Measurements from ENCODE around the gene PCBP3.
"Not testable (repeated sequence)": the region's sequence is repeated elsewhere in the genome, so short reads cannot be mapped to it uniquely, and the experiment has no call there.

Gene PCBP3

GRCh38 chr21:45974073-45975019, 330.8 kb downstream of the PCBP3 start:
- DNase-seq = peak; percentile 62

DNA sequence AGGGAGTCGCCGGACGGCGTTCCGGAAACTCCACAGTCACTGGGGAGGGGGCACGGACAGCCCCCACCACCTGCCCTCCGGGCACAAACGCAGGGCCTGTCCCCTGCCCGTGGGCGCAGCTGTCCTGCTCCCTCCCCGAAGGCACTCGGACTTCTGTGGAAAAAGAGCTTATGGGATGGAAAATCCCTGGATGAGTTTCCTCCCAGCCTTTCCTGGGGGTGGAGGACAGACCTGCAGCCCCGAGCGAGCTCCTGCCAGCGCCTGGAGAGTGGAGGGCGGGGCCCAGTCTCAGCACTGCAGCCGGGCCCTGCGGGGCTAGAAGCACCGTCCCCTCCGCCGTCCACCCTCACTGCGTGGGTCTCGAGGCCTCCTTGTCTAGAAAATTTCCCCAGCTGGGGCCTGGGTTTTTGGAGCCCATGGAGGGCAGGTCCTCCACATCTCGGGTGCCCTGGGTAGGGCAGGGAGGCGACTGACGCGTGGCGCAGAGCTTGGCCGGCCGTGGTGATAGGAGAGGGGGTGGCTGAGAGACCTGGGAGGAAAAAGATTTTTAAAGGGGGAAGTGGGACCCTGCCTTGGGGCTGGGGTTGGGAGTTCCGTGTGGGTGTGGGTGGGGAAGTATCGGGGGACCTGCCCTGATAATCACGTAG, 331.6 kb downstream of the PCBP3 start:
- DNase-seq = peak; percentile 62

DNA sequence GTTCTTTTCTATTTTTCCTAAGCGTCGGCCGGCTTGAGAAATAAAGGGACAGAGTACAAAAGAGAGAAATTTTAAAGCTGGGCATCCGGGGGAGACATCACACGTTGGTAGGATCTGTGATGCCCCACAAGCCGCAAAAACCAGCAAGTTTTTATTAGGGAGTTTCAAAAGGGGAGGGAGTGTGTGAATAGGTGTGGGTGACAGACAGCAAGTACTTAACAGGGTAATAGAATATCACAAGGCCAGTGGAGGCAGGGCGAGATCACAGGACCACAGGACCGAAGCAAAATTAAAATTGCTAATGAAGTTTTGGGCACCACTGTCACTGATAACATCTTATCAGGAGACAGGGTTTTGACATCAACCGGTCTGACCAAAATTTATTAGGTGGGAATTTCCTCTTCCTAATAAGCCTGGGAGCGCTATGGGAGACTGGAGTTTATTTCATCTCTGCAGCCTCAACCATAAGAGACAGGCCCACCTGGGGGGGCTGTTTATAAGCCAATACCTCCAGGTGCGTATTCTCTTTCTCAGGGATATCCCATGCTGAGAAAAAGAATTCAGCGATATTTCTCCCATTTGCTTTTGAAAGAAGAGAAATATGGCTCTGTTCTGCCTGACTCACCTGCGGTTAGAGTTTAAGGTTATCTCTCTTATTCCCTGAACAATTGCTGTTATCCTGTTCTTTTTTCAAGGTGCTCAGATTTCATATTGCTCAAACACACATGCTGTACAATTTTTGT, 332.3 kb downstream of the PCBP3 start:
- not testable (repeated sequence) for DNase-seq

- no peak for DNase-seq
Measured at GRCh38 chr21:45976701-45977311, 333.3 kb downstream of the PCBP3 start.

DNA sequence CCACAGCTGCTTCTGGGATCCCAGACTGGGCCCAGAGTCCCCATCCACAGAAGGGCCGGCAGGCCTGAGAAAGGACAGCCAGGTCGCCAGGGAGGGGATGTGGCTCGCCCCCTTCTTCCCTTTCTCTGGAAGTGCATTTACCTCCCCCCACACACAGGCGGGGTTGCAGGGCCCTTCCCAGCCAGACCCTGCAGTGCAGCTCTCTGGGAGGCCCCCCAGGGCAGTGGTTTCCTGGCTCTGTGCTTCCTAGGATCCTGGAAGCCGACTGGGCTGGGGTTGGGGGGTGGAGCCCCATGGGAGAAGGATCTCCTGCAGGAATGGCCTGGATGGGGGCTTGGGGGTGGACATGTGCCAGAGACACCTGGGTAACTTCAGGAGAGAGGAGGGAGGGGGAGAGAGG, 333.9 kb downstream of the PCBP3 start:
- DNase-seq = no peak

DNA sequence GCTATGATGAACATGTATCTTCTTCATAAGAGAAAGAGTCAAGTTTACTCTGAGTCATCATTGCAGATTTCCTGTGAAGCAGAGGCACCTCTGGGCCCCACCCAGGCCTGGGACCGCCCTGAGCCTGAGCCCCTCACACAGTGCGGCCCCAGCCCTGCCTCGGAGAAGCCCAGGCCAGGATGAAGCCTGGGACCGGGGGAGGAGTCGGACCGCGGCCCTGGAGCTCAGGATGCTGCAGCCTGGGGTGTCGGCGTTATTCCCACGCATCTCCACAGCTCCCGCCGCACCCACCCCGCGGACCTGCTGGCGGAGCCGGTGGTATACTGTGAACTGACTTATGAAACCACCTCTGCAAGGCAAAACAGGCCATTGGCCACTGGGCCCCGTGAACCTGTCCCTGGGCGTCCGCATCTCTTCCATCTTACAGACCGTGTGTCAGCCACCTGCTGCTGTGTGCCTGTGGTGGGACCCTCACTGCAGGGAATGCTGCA, 335.7 kb downstream of the PCBP3 start:
- DNase-seq = peak; percentile 63

DNA sequence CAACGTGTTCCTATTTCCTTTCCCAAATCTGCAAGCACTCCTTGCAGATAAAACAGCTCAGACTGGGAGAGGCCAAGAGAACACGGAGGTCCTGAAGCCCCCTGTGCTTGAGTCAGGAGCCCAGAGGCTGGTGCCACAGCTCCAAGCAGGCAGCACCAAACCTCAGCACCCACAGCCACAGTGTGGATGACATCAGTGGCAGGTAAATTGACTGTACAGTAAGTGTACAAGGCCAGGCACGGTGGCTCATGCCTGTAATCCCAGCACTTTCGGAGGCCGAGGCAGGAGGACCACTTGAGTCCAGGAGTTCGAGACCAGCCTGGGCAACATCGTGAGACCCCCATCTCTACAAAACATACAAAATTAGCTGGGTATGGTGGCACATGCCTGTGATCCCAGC, 336.1 kb downstream of the PCBP3 start:
- DNase-seq = no peak

- DNase-seq = no peak
Measured at GRCh38 chr21:45980271-45980670, 336.7 kb downstream of the PCBP3 start.

- DNase-seq = no peak
Measured at GRCh38 chr21:45980697-45981096, 337.2 kb downstream of the PCBP3 start.

DNA sequence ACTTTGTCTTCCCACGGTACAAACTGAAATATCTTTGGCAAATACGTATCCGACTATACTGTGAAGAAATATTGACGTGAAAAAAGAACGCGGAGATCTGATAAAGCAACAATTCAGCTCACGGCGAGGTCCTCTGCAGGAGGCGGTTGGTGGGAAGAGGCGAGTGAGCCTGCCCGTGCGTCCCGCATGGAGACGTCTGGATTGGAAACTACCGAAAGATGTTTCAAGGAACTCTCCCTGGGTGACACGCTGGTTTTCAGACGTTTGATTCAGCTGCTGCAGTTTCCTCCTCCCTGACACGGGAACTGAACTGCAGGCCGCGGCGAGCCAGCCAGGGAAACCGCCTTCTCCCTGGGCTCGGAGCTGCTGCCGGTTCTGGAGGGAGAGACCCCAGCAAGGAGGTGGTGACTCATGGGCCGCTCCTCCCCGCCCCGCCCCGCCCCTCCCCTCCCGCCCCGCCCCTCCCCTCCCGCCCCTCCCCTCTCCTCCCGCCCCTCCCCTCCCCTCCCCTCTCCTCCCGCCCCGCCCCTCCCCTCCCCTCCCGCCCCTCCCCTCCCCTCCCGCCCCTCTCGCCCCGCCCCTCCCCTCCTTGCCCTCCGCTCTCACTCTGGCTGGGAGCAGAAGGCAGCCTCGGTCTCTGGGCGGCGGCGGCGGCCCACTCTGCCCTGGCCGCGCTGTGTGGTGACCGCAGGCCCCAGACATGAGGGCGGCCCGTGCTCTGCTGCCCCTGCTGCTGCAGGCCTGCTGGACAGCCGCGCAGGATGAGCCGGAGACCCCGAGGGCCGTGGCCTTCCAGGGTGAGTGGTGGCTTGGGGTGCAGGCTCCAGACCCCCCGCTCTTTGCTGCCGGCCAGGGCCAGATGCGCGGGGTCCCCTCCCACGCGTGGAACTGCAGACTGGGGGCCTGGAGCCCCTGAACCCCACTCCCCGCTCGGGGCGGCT, 337.9 kb downstream of the PCBP3 start, which contains the start of gene COL6A1:
Gene COL6A1 (plus strand): TSS at position 620 of the 941 bp plus-strand sequence. CDS start 81 bp downstream, at position 701.
- DNase-seq = peak; percentile 82

GRCh38 chr21:45982092-45982757, 338.7 kb downstream of the PCBP3 start:
- DNase-seq = peak; percentile 65

- DNase-seq = peak; percentile 62
Measured at GRCh38 chr21:45982758-45983648, 339.5 kb downstream of the PCBP3 start.

GRCh38 chr21:45983649-45983965, 340.1 kb downstream of the PCBP3 start:
- no peak for DNase-seq

DNA sequence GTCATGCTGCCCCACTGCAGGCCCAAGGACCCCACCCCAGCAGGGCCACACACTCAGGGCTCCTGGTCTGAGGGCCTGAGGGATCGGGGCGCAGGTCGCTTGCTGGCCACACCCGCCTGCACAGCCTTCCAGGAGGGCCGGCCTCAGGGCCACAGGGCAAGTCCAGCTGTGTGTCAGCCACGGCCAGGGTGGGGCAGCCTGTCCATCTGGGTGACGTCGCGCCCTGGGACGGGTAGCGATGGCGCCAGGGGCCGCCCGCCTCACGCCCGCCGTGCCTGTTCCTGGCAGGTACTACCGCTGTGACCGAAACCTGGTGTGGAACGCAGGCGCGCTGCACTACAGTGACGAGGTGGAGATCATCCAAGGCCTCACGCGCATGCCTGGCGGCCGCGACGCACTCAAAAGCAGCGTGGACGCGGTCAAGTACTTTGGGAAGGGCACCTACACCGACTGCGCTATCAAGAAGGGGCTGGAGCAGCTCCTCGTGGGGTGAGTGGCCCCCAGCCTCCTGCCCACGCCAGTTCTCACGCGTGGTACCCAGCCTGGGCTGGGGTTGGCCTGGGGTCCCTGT, 340.5 kb downstream of the PCBP3 start:
- DNase-seq = peak; percentile 64

DNA sequence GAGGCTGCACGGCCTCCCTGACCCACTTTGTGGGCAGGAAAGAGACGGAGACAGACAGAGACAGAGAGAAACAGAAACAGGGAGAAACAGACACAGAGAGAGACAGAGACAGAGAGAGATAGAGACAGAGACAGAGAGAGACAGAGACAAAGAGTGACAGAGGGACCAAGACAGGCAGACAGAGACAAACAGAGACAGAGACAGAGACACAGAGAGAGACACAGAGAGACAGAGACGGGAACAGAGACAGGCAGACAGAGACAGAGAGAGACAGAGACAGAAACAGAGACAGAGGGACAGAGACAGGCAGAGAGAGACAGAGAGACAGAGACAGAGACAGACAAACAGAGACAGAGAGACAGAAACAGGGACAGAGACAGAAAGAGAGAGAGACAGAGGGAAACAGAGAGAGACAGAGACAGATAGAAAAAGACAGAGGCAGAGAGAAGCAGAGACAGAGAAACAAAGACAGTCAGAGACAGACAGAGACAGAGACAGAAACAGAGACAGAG, 341.1 kb downstream of the PCBP3 start:
- DNase-seq = no peak

DNA sequence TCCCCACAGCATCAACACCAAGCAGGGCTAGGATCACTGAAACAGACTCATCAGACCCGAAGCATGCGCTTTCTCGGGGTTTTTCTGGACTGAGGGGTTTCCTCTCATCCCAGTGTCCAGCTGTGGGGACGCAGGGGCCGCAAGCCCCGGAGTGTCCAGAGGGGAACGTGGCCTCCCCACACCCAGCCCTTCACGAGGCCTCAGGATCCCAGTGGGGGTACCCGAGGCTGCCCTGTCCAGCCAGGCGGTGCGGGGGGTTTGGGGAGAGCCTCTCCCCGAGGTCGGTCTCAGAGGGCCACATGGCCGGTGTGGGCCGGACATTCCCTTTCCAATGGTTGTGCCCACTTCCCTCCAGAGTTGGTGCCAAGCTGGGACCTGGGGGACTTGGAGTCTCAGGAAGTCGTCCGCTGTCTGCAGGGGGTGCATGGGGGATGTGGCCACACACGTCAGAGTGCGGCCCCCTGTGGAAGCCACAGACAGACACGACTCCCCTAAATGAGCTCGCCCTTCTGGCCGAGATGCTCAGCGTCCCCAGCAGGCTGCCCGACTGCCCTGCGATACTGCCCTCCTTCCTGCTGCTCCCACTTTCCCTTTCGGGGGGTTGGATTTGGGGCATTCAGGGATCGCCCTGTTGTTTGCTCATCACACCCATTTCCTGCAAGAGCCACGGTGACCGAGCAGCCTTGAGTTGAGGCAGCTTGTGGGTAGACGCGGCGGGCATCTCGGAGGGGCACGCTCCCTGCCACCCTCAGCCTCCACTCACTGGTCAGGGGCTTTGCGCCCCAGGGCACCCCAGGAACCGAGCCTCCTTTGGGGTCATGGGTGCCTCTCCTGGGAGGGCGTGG, 342.2 kb downstream of the PCBP3 start:
- DNase-seq = peak; percentile 57

DNA sequence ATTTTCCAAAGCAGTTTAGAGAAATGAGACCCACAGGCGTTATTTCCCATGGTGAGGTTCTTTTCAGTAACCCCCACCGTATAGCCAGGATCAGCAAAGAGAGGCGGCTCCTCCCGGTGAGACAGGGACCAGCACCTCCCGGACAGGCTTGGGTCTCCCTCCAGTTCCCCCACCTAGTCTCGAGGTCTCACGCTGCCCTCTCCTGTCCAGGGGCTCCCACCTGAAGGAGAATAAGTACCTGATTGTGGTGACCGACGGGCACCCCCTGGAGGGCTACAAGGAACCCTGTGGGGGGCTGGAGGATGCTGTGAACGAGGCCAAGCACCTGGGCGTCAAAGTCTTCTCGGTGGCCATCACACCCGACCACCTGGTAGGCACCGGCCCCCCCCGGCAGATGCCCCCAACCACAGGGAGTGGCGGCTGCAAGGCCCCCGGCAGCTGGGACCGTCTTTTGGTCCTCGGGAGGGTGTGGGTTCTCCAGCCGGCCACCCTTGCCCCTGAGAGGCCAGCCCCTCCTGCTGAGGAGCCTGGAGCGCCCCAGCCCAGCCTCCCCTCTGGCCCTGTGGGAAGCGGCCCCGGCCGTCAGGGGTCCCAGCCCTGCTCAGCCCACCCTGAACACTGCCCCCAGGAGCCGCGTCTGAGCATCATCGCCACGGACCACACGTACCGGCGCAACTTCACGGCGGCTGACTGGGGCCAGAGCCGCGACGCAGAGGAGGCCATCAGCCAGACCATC, 343.0 kb downstream of the PCBP3 start:
- peak; percentile 61 for DNase-seq

Measured in activated effector memory CD4-positive, alpha-beta T cell treated with anti-CD3 and anti-CD28 coated beads, Interleukin-2, amount 50 U/mL, for 16 hours (primary cell).